CD4-positive, CD25-positive, alpha-beta regulatory T cell (primary cell): ENCODE measurements around the gene F10. TPM values are rescaled to one million over a fixed set of nuclear protein-coding genes. Genes with fewer than 3 reads are reported as not detected.
"Not testable (repeated sequence)": the region's sequence is repeated elsewhere in the genome, so short reads cannot be mapped to it uniquely, and the experiment has no call there.

ENCODE experiments used
- ATAC-seq, 2 donors: fragments of 150-1000 bp; cut with Tn5 transposase; one replicate each; pipeline ENCODE4 v1.10.0; 2021; ENCODE audit warnings: low read depth in 2 of 2, moderate number of reproducible peaks in 2 of 2, moderate library complexity in 1 of 2
- DNase-seq, 3 donors: peaks; one replicate each; pipeline versions ENCODE4 v3.0.0 to v3.0.0-alpha.2; 2012 to 2022; ENCODE audit warnings: mixed read lengths in 1 of 3
- H3K27ac ChIP-seq: one replicate; pipeline ENCODE4 v1.7.0; 2013; ENCODE audit warnings: mild to moderate bottlenecking, low read length; ENCODE audit not compliant: insufficient read depth, poor library complexity, severe bottlenecking
- H3K27me3 ChIP-seq: one replicate; pipeline ENCODE4 v1.7.0; 2013; ENCODE audit warnings: low read length; ENCODE audit not compliant: control insufficient read depth, insufficient read depth
- H3K36me3 ChIP-seq: one replicate; pipeline ENCODE4 v1.7.0; 2013; ENCODE audit warnings: mild to moderate bottlenecking, low read length, moderate library complexity; ENCODE audit not compliant: control insufficient read depth, insufficient read depth
- H3K4me1 ChIP-seq: 2 replicates; pipeline ENCODE4 v1.7.0; 2013; ENCODE audit warnings: mild to moderate bottlenecking, low read length; ENCODE audit not compliant: insufficient read depth, control insufficient read depth, poor library complexity, severe bottlenecking
- H3K4me3 ChIP-seq: one replicate; pipeline ENCODE4 v1.7.0; 2013; ENCODE audit warnings: low read depth, mild to moderate bottlenecking, low read length, moderate library complexity
- H3K9me3 ChIP-seq, 2 experiments: 1 replicate in 1 of 2; 2 replicates in 1 of 2; pipeline ENCODE4 v1.7.0; 2013; ENCODE audit warnings: low read length in 2 of 2, mild to moderate bottlenecking in 1 of 2, moderate library complexity in 1 of 2; ENCODE audit not compliant: control insufficient read depth in 2 of 2
- H3K27ac Mint-ChIP-seq, 3 donors: one replicate each; pipeline ENCODE4 v1.8.0; 2020 to 2022; ENCODE audit warnings: mild to moderate bottlenecking in 3 of 3, mixed read lengths in 3 of 3, moderate library complexity in 2 of 3
- H3K27me3 Mint-ChIP-seq: one replicate; pipeline ENCODE4 v1.8.0; 2022; ENCODE audit warnings: mild to moderate bottlenecking, mixed read lengths
- H3K36me3 Mint-ChIP-seq: one replicate; pipeline ENCODE4 v1.8.0; 2020; ENCODE audit warnings: mixed read lengths
- H3K4me1 Mint-ChIP-seq, 4 donors: one replicate each; pipeline ENCODE4 v1.8.0; 2020 to 2022; ENCODE audit warnings: mixed read lengths in 4 of 4, mild to moderate bottlenecking in 1 of 4
- H3K4me3 Mint-ChIP-seq, 4 donors: one replicate each; pipeline ENCODE4 v1.8.0; 2020 to 2022; ENCODE audit warnings: mild to moderate bottlenecking in 4 of 4, mixed read lengths in 4 of 4, moderate library complexity in 3 of 4
- H3K9me3 Mint-ChIP-seq, 7 donors: one replicate each; pipeline ENCODE4 v1.8.0; 2020 to 2022; ENCODE audit warnings: mixed read lengths in 7 of 7, mild to moderate bottlenecking in 3 of 7, moderate library complexity in 2 of 7
- polyA plus RNA-seq, 4 donors: library from polyadenylated mRNA; unstranded; fragments of 300-500 nt; fragmentation: Illumina TruSeq; gene quantifications; one replicate each; pipeline ENCODE4 v1.2.3, GENCODE V29; 2021
- total RNA-seq: library from RNA; stranded (reverse); gene quantifications from one replicate; pipeline ENCODE4 v1.2.3, GENCODE V29; 2022

F10 gene
- total and polyA plus RNA-seq, 5 donors from 2014 or later = 0.11 TPM; not detected in 4

DNA sequence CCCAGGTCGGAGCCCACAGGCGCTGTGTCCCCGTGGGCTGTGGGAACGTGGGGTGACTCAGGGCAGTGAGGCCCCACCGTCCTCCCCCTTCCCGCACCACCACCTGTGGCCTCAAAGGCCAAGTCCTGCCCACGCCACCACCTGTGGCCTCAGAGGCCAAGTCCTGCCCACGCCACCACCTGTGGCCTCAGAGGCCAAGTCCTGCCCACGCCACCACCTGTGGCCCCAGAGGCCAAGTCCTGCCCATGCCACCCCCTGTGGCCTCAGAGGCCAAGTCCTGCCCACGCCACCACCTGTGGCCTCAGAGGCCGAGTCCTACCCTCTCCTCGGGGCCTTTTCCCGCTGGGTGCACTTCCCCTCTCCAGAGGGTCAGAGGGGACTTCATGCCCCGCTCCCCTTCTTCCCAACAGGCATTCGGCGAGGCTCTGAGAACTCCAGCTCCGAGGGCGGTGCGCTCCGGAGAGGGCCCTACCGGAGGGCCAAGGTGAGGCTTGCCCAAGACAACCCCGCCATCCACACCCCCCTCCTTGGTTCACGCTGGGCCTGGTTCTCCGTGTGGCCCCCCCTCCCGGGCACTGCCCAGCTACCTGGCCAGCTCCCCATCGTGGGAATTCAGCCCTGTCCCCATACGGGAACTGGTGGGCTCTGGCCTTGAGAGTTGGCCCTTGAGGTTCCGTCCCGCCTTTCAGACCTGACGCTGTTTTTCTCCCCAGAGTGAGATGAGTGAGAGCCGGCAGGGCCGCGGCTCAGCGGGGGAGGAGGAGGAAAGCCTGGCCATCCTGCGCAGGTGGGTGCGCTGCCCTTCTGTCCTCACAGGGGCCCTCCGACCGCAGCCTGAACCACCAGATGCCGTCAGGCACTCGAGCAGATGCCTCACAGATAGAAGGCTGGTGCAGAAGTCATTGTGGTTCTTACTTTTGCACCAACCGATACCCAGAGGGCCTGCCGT lies 44.4 kb upstream of the F10 start:
- H3K9me3 Mint-ChIP-seq = peaks cover 0 to 2% (median 0%) of the 10 kb centered on the region in 7 donors
- no peaks in the 10 kb centered on the region for H3K27me3 Mint-ChIP-seq
- Histone ChIP-seq H3K36me3 (no peaks in the 10 kb centered on the region), H3K9me3 (no peaks in the 10 kb centered on the region), H3K27me3 (no peaks in the 10 kb centered on the region), H3K27ac (no peak overlapping the region), H3K4me3 (no peak overlapping the region), H3K4me1 (no peaks in the 10 kb centered on the region)
- no peaks in the 10 kb centered on the region for H3K4me1 Mint-ChIP-seq
- DNase-seq (no peak), ATAC-seq (no peak)
- no peak overlapping the region for H3K27ac Mint-ChIP-seq
- H3K36me3 Mint-ChIP-seq = peaks cover 9% of the 10 kb centered on the region
- H3K4me3 Mint-ChIP-seq = peak overlapping the region in 1 of 4 donors; percentile 38

DNA sequence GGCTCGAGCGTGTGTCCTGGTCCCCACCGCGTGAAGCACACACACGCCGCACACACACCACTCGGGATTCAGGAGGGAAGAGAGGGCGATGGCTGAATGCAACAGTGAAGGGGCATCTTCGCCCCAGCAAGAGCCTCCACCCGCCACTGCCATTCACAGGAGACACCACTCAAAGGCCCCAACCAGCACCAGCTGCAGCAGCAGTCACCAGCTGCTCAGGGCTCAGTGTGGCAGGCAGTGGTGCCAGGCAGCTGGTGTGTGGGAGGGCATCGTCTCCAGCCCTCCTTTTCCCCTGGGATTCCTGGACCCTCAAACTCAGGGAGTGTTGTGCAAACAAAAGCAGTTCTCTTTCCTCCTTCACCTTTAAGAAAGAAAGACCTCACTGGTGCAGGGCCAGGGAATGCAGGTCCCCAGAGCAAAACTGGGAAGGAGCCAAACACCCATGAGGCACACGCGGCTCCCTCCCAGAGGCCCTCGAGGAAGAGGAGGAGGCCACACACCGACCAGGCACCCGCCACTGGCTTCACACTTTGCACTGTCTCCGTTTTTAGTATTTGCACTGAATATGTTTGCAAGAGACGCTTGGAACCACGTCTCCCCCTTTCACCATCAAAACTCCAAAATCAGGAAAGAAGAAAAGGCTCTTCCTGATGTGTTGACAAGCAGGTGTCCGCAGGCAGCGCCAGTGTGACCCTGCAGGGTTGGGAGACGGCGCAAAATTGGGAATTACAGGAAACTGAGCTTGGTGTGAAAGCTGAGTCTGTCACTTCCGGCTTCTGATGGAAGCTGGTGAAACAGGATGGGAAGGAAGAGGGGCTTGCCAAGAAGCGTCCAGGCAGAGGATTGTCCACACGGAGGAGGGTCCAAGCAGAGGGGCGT lies 43.5 kb upstream of the F10 start:
- Histone ChIP-seq H3K27ac (no peak overlapping the region), H3K27me3 (no peaks in the 10 kb centered on the region), H3K4me1 (no peaks in the 10 kb centered on the region), H3K4me3 (no peak overlapping the region), H3K36me3 (no peaks in the 10 kb centered on the region), H3K9me3 (no peaks in the 10 kb centered on the region)
- Mint-ChIP-seq H3K4me3 (no peak overlapping the region), H3K36me3 (peaks cover 5% of the 10 kb centered on the region), H3K9me3 (peaks cover 0 to 2% (median 0%) of the 10 kb centered on the region in 7 donors), H3K4me1 (no peaks in the 10 kb centered on the region), H3K27me3 (no peaks in the 10 kb centered on the region), H3K27ac (no peak overlapping the region)
- DNase-seq (no peak), ATAC-seq (no peak)

DNA sequence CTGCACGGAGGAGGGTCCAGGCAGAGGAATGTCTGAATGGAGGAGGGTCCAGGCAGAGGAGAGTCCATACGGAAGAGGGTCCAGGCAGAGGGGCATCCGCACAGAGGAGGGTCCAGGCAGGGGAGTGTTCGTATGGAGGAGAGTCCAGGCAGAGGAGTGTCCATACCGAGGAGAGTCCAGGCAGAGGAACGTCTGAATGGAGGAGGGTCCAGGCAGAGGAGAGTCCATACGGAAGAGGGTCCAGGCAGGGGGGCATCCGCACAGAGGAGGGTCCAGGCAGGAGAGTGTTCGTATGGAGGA lies 42.9 kb upstream of the F10 start:
- not testable (repeated sequence) for H3K27ac Mint-ChIP-seq, H3K27me3 ChIP-seq, H3K27me3 Mint-ChIP-seq, H3K4me3 ChIP-seq, H3K9me3 Mint-ChIP-seq, H3K4me1 Mint-ChIP-seq, ATAC-seq, H3K27ac ChIP-seq, H3K36me3 Mint-ChIP-seq, DNase-seq, H3K4me3 Mint-ChIP-seq, H3K36me3 ChIP-seq, H3K4me1 ChIP-seq, H3K9me3 ChIP-seq

DNA sequence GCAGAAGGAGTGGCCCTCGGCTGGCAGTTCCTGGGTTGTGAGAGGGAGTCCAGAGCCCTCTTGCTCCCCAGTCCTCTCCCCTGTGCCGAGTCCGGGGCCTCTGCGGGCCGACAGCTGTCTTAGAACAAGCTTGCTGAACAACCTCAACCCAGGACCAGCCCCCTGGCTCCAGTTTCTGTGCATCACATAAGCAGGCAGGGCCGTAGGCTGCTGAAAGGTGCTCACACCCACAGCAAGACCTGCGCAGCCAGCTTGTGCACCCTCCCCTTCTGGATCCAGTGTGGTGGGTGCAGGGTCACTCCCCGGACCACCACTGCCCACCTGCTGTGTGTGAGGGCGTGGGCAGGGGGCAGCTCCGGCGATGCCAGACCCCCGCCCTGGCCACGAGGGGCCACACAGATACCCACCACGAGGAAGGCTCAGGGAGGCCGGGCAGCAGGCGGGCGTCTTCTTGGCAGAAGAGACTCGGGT lies 42.2 kb upstream of the F10 start:
- Histone ChIP-seq H3K36me3 (no peaks in the 10 kb centered on the region), H3K27me3 (no peaks in the 10 kb centered on the region), H3K4me1 (no peaks in the 10 kb centered on the region), H3K9me3 (no peaks in the 10 kb centered on the region), H3K4me3 (no peak overlapping the region), H3K27ac (no peak overlapping the region)
- ATAC-seq (no peak), DNase-seq (no peak)
- Mint-ChIP-seq H3K36me3 (peaks cover 4% of the 10 kb centered on the region), H3K27ac (no peak overlapping the region), H3K4me1 (no peaks in the 10 kb centered on the region), H3K27me3 (no peaks in the 10 kb centered on the region), H3K4me3 (no peak overlapping the region), H3K9me3 (no peaks in the 10 kb centered on the region)

DNA sequence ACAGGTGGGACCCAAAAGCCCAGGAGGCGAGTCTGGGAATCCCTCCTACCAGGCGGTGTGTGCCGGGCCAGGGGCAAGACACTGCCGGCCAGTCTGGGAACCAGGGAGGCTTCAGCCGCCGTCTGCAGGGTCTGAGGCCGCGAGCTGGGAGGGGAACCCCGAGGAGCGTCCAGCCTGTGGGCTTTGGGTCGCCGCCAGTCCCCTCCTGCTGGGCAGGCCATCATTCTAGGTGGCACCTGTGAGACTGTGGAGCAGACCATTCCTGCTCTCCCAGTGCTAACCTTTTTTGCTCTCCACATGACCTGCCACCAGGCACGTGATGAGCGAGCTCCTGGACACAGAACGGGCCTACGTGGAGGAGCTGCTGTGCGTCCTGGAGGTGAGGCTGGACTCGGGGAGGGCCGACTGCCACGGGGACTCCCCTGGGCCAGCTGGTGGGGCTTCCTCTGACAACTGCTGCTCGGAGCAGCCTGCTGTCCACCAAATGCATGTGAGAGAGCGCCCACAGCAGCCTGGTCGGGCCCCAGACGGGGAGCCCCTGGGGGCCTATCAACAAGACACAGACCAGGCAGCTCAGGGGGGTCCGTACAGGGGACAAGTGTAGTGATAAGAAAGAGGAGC lies 41.6 kb upstream of the F10 start:
- H3K4me1 Mint-ChIP-seq = no peaks in the 10 kb centered on the region
- H3K27ac ChIP-seq = no peak overlapping the region
- DNase-seq (no peak), ATAC-seq (no peak)
- H3K4me1 ChIP-seq = no peaks in the 10 kb centered on the region
- no peaks in the 10 kb centered on the region for H3K27me3 Mint-ChIP-seq
- no peaks in the 10 kb centered on the region for H3K9me3 Mint-ChIP-seq
- H3K4me3 Mint-ChIP-seq = no peak overlapping the region
- H3K27me3 ChIP-seq = no peaks in the 10 kb centered on the region
- no peak overlapping the region for H3K4me3 ChIP-seq
- H3K27ac Mint-ChIP-seq = no peak overlapping the region
- no peaks in the 10 kb centered on the region for H3K9me3 ChIP-seq
- H3K36me3 ChIP-seq = no peaks in the 10 kb centered on the region
- H3K36me3 Mint-ChIP-seq = peaks cover 4% of the 10 kb centered on the region

DNA sequence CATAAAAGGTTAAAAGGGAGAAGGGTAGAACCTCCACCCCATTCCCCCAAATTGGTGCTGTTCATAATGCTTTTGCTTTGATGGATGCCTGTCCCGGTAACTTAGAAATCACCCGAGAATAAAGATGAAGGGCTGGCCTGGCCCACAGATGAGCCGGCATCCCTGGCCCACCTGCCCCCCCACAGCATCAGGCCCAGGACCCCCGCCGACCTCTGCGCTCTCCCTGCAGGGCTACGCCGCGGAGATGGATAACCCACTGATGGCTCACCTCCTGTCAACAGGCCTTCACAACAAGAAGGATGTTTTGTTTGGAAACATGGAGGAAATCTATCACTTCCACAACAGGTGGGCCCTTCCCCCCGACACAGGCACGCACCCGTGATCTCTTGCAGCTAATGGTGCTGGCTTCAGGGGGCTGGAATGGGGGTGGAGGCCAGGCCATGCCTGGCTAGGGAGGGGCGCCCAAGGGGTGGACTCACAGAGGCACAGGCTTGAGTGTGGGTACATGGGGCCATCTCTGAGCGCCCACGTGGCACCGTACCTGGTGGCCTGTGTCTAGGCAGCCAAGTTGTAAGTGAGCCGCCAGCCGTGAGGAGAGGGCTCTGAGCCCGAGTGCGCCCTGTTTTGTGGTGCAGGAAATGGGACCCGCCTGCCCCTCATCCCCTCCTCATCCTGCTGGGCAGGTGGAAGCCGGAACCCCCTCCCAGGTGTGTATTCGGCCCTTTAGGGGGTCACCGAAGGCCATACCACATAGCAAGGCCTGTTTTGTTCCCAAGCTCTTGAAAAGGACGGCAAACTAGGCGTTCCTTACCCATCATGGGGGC lies 40.2 kb upstream of the F10 start:
- Mint-ChIP-seq H3K27ac (no peak overlapping the region), H3K4me1 (no peaks in the 10 kb centered on the region), H3K27me3 (no peaks in the 10 kb centered on the region), H3K4me3 (no peak overlapping the region), H3K9me3 (no peaks in the 10 kb centered on the region), H3K36me3 (peaks cover 3% of the 10 kb centered on the region)
- H3K36me3 ChIP-seq = no peaks in the 10 kb centered on the region
- ATAC-seq (no peak), DNase-seq (no peak)
- no peaks in the 10 kb centered on the region for H3K4me1 ChIP-seq
- H3K27ac ChIP-seq = no peak overlapping the region
- no peaks in the 10 kb centered on the region for H3K27me3 ChIP-seq
- no peak overlapping the region for H3K4me3 ChIP-seq
- H3K9me3 ChIP-seq = no peaks in the 10 kb centered on the region

DNA sequence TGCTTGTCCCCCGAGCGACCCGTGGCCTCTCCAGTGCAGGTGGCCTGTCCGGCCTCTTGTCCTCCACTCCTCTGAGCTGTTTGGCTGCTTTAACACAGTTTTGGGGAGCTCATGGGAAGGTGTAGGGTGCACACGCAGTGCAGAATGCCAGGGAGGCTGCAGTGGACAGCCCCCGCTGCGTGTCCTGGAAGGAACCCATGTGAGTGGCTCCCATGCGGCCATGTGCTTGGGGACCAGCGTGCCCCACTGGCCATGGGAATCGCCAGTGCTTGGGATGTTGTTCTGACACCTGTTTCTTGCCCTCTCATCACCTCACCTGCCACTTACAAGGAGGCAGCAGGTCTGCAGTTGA lies 39.6 kb upstream of the F10 start:
- H3K9me3 Mint-ChIP-seq = no peaks in the 10 kb centered on the region
- H3K4me3 ChIP-seq = no peak overlapping the region
- H3K27me3 Mint-ChIP-seq = no peaks in the 10 kb centered on the region
- H3K27ac Mint-ChIP-seq = no peak overlapping the region
- no peaks in the 10 kb centered on the region for H3K36me3 ChIP-seq
- no peaks in the 10 kb centered on the region for H3K36me3 Mint-ChIP-seq
- DNase-seq = no peak
- H3K4me3 Mint-ChIP-seq = no peak overlapping the region
- no peaks in the 10 kb centered on the region for H3K27me3 ChIP-seq
- no peaks in the 10 kb centered on the region for H3K4me1 Mint-ChIP-seq
- H3K27ac ChIP-seq = no peak overlapping the region
- H3K4me1 ChIP-seq = no peaks in the 10 kb centered on the region
- H3K9me3 ChIP-seq = no peaks in the 10 kb centered on the region
- ATAC-seq = no peak
